Activated T-cell treated with anti-CD3 and anti-CD28 coated beads, Interleukin-2, amount 50 U/mL, for 4 hours (primary cell): ENCODE measurements around the gene PHETA2. TPM values are rescaled to one million over a fixed set of nuclear protein-coding genes. Genes with fewer than 3 reads are reported as not detected.
"Not testable (repeated sequence)": the region's sequence is repeated elsewhere in the genome, so short reads cannot be mapped to it uniquely, and the experiment has no call there.

Source experiments
- ATAC-seq, 2 donors: fragments of 200-7000 bp; cut with Tn5 transposase; one replicate each; pipeline ENCODE4 v1.10.0; 2021
- DNase-seq: peaks from one replicate; pipeline ENCODE4 v3.0.0-alpha.2; 2020
- H3K27me3 Mint-ChIP-seq: one replicate; pipeline ENCODE4 v1.8.0; 2021; ENCODE audit warnings: low read depth, mixed read lengths
- H3K36me3 Mint-ChIP-seq: one replicate; pipeline ENCODE4 v1.8.0; 2022; ENCODE audit warnings: mixed read lengths; ENCODE audit not compliant: insufficient read depth
- H3K4me1 Mint-ChIP-seq: one replicate; pipeline ENCODE4 v1.8.0; 2021; ENCODE audit warnings: low read depth, mixed read lengths
- H3K4me3 Mint-ChIP-seq: one replicate; pipeline ENCODE4 v1.8.0; 2021; ENCODE audit warnings: mild to moderate bottlenecking, moderate library complexity, mixed read lengths
- H3K9me3 Mint-ChIP-seq: one replicate; pipeline ENCODE4 v1.8.0; 2021; ENCODE audit warnings: mixed read lengths
- total RNA-seq, 3 donors: library from RNA; stranded (reverse); gene quantifications; one replicate each; pipeline ENCODE4 v1.2.1, GENCODE V29; 2021

Gene PHETA2
- total RNA-seq, 3 donors from 2014 or later = 2.0 to 2.3 (median 2.1) TPM

DNA sequence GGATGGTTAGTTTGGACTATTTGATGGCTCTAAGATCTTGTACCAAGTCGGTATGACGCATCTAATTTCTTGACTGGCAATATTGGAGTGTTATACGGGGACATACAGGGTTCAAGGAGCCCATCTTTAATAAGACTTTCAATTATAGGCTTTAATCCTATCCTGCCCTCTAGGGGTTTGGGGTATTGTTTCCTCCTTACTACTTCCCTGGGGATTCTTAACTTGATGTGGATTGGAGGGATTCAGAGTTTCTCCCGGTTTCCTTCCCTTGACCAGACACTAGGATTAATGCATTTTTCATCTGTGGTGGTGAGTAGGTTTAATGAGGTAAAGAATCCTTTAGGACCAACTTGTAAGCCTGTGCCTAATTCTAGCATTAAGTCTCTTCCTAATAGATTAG is 37.8 kb downstream of the PHETA2 start:
- ATAC-seq = no peak
- Mint-ChIP-seq H3K27me3 (no peaks in the 10 kb centered on the region), H3K4me3 (no peak overlapping the region), H3K36me3 (peaks cover 7% of the 10 kb centered on the region), H3K9me3 (peaks cover 12% of the 10 kb centered on the region), H3K4me1 (no peaks in the 10 kb centered on the region)
- no peak for DNase-seq

DNA sequence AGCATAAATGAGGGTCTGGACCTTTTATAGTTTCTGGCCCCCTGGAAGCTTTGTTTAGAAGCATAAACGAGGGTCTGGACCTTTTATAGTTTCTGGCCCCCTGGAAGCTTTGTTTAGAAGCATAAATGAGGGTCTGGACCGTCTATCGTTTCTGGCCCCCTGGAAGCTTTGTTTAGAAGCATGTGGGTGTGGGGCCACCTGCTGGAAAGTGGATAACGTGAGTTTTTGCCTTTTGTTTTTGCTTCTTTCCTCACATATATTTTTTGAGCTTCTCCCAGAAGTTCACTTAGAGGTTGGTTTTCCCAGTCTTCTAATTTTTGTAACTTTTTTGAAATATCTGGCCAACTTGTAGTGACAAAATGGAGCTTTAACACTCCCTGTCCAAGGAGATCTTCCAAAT is 38.7 kb downstream of the PHETA2 start:
- ATAC-seq, H3K36me3 Mint-ChIP-seq, DNase-seq, H3K27me3 Mint-ChIP-seq, H3K4me3 Mint-ChIP-seq, H3K4me1 Mint-ChIP-seq: not testable (repeated sequence)
- peaks cover 12% of the 10 kb centered on the region for H3K9me3 Mint-ChIP-seq

DNA sequence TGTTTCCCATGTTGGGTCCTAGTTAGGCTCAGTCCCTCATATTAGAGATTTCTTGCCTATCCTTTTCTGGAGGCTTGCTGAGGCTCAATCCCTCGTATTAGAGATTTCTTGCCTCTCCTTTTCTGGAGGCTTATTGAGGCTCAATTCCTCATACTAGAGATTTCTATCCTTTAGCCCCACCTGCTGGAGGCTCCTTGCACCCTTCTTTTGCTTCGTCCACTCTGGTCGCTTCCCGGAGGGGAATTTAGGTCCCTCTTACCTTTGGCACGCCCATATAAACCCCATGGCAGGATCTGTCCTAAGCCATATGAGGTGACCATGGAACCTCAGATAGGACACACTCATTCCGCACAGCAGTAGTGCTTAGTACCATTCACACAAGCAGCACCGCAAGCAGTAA is 40.7 kb downstream of the PHETA2 start:
- Mint-ChIP-seq H3K36me3 (peaks cover 5% of the 10 kb centered on the region), H3K4me1 (peaks cover 10% of the 10 kb centered on the region), H3K27me3 (no peaks in the 10 kb centered on the region), H3K4me3 (no peak overlapping the region), H3K9me3 (peaks cover 12% of the 10 kb centered on the region)
- DNase-seq (no peak), ATAC-seq (no peak)

DNA sequence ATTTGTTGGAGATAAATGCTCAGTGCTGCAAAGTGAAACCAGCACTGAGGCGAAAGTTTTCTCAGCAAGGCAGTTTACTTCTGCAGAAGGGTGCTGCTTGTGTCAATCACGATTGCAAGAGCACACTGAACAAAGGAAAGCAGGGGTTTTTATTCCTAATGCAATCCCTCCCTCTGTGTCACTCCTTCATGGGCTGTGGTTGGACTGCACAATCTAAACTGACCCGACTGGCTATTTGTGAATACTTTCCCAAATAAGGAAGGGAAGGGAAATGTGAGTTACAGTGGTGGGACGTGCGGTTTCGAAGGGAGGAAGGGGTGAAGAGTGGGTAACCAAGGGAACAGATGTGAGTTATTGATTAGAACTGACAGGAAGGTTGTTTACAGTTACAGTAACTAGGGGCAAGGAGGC is 41.4 kb downstream of the PHETA2 start:
- not testable (repeated sequence) for H3K27me3 Mint-ChIP-seq

DNA sequence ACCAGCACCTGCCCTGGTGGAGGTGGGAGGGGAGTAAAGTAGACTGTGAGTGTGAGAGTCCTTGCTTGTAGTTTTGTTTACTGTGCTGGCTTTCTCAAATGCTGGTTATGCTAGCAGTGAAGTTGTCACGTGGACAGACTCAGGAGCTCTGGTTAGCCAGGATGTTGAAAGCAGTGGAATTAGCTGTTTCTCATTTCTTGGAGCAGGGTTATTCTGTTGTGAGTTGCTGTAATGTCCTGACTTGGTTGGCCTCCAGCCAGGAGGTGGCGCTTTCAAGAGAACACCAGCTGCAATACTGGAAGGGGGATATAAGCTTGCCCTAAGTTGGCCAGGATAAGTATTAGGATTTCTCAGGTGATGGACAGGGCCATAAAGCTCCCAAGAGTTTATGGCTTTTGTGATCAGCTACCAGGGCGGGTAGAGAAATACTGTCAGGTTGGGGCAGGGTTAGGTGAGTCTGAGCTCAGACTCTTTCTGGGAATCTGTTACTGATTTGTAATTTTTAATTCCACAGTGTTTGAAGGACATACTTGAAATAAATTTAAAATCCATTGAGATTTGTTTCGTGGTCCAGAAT is 42.9 kb downstream of the PHETA2 start:
- no peak for DNase-seq
- Mint-ChIP-seq H3K4me1 (peaks cover 31% of the 10 kb centered on the region), H3K36me3 (peaks cover 5% of the 10 kb centered on the region), H3K4me3 (no peak overlapping the region), H3K9me3 (peaks cover 12% of the 10 kb centered on the region), H3K27me3 (no peaks in the 10 kb centered on the region)
- no peak for ATAC-seq

More for the DNA sequence above, 41.4 kb downstream of the PHETA2 start:
- H3K9me3 Mint-ChIP-seq = peaks cover 12% of the 10 kb centered on the region
- H3K4me1 Mint-ChIP-seq = peaks cover 17% of the 10 kb centered on the region
- H3K4me3 Mint-ChIP-seq, ATAC-seq, H3K36me3 Mint-ChIP-seq, DNase-seq: not testable (repeated sequence)

DNA sequence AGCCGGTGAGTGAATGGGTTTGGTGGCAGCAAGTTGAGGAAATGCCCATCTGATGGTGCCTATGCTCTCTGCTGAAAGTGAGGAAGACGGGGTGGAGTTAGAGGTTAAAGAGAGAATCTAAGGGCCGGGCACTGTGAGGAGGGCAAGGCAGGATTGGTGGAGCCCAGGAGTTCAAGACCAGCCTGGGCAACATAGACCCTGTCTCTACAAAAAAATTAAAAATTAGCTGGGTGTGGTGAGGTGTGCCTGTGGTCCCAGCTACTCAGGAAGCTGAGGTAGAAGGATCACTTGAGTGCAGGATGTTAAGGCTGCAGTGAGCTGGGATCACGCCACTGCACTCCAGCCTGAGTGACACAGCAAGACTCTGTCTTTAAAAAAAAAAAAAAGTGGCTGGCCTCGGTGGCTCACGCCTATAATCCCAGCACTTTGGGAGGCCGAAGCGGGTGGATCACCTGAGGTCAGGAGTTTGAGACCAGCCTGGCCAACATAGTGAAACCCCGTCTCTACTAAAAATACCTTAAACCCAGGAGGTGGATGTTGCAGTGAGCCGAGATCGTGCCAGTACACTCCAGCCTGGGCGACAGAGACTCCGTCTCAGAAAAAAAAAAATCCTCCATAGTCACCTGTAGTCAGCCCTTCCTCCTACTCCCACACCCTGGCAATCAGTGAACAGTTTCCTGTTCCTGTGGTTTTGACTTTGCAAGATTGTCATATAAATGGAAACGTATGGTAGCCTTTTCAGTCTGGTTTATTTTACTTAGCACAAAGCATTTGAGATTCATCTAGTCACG is 46.4 kb downstream of the PHETA2 start:
- not testable (repeated sequence) for H3K9me3 Mint-ChIP-seq, H3K36me3 Mint-ChIP-seq, H3K27me3 Mint-ChIP-seq
- ATAC-seq (peak; percentile 69 to 81), DNase-seq (peak; percentile 37)
- Mint-ChIP-seq H3K4me1 (peaks cover 37% of the 10 kb centered on the region), H3K4me3 (peak overlapping the region; percentile 72)

DNA sequence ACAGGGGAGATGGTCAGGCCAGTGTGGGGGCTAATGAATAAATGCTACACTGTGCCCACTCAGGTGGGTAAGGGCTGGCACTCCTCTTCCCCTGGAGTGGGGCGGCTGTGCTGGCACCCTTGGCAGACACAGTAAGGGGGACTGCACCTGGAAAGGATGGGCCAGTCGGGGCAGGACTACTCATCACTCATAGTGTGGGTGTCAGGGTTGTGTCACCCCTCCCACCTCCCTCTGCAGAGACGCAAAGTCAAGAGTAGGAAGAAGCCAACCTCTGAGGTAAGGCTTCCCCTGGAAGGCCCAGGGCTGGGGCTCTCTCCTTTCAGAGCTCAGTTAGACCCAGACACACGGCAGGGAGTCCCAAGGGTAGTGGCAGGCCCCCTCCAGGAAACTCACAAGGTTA is 49.5 kb downstream of the PHETA2 start:
- not testable (repeated sequence) for H3K36me3 Mint-ChIP-seq, H3K9me3 Mint-ChIP-seq, H3K27me3 Mint-ChIP-seq, H3K4me3 Mint-ChIP-seq, DNase-seq
- peak; percentile 66 for ATAC-seq
- H3K4me1 Mint-ChIP-seq = peaks cover 37% of the 10 kb centered on the region

DNA sequence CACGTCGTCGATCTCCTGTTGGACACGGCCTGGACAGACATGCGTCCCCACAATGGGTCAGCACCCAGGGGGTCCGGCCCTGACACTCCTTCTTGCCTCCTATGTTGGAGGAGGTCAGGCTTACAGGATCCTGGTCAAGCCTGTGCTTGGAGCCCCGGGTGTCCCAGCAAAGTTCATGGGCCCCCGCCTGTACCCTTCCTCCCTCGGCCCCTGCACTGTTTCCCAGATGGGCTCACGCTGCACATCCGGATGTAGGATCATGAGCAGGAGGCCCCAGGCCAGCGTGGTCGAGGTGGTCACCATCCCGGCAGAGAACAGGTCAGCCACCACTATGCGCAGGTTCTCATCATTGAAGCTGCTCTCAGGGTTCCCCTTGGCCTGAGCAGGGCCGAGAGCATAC is 53.6 kb downstream of the PHETA2 start:
- Mint-ChIP-seq H3K27me3 (no peaks in the 10 kb centered on the region), H3K36me3 (no peaks in the 10 kb centered on the region), H3K9me3 (no peaks in the 10 kb centered on the region), H3K4me1 (no peaks in the 10 kb centered on the region), H3K4me3 (no peak overlapping the region)
- no peak for DNase-seq
- no peak for ATAC-seq

DNA sequence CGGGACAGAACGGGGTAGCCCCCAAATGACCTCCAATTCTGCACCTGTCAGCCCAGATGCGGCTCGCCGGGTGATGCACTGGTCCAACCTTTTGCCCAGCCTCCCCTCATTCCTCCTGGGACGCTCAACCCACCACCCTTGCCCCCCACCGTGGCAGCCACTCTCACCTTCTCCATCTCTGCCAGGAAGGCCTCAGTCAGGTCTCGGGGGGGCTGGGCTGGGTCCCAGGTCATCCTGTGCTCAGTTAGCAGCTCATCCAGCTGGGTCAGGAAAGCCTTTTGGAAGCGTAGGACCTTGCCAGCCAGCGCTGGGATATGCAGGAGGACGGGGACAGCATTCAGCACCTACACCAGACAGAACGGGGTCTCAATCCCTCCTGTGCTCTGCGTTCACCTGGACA is 54.0 kb downstream of the PHETA2 start:
- H3K4me3 Mint-ChIP-seq, H3K36me3 Mint-ChIP-seq, H3K27me3 Mint-ChIP-seq, ATAC-seq, H3K9me3 Mint-ChIP-seq, DNase-seq, H3K4me1 Mint-ChIP-seq: not testable (repeated sequence)

Other genes with a start within 250 kb of the PHETA2 start
- gene SREBF2, start 241.1 kb upstream of the PHETA2 start, total RNA-seq = 100 to 1,000 TPM; 123 to 178 (median 155) TPM
- 1 to 10 TPM; 3.9 to 5.6 (median 5.0) TPM for gene SHISA8, start 159.2 kb upstream of the PHETA2 start, total RNA-seq
- gene TNFRSF13C, start 147.4 kb upstream of the PHETA2 start, total RNA-seq = 1 to 10 TPM; 6.1 to 7.6 (median 6.9) TPM
- gene CENPM, start 127.1 kb upstream of the PHETA2 start, total RNA-seq = 10 to 100 TPM; 40.7 to 52.2 (median 48.5) TPM
- gene SEPTIN3, start 104.8 kb upstream of the PHETA2 start, total RNA-seq = 1 to 10 TPM in 1 of 3 donors, under 1 TPM in 2; 0.68 to 1.3 (median 0.84) TPM
- under 1 TPM; 0.16 to 0.40 (median 0.30) TPM for gene WBP2NL, start 75.5 kb upstream of the PHETA2 start, total RNA-seq
- gene NAGA, start 3.4 kb upstream of the PHETA2 start, total RNA-seq = 10 to 100 TPM; 14.2 to 16.4 (median 14.2) TPM
- 10 to 100 TPM; 84.0 to 88.2 (median 86.6) TPM for gene SMDT1, start 5.5 kb downstream of the PHETA2 start, total RNA-seq
- 100 to 1,000 TPM in 2 of 3 donors, 10 to 100 TPM in 1; 96.3 to 129 (median 116) TPM for gene NDUFA6, start 16.5 kb downstream of the PHETA2 start, total RNA-seq
- 1 to 10 TPM; 1.1 to 2.3 (median 1.9) TPM for gene CYP2D6, start 56.6 kb downstream of the PHETA2 start, total RNA-seq
- gene TCF20, start 196.4 kb downstream of the PHETA2 start, total RNA-seq = 10 to 100 TPM; 68.1 to 74.4 (median 69.9) TPM